ENCODE measurements around the gene MYO1E. TPM values are rescaled to one million over a fixed set of nuclear protein-coding genes. Genes with fewer than 3 reads are reported as not detected.

The MYO1E gene
- polyA plus RNA-seq, 1 donor from 2014 or later = 0.38 TPM

DNA sequence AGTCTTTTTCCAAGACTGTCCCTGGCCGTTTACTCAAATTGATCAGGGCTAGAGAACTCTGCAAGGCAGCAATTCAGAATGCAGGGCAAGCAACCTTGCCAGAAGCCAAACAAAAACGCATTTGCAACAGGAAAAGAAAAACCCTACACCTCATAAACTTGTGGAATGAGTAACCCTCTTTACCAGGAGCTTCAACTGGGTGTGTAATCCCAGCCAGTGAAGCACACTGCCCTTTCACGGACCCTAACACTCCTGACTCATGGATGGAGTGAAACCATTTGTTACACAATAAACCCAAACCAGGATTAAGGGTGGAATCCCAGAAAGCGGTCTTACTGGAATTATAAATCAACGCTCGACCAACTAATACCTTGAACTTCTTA is 180.8 kb downstream of the MYO1E start:
- Histone ChIP-seq H3F3A (ENCODE audit: insufficient read depth, low read length, poor library complexity, severe bottlenecking) (no peaks in the 10 kb centered on the region), H4K20me1 (ENCODE audit: insufficient read depth) (no peaks in the 10 kb centered on the region), H3K36me3 (ENCODE audit: insufficient read depth, low read length) (no peaks in the 10 kb centered on the region), H3K27me3 (ENCODE audit: insufficient read depth, low read depth, low read length) (no peaks in the 10 kb centered on the region), H3K79me2 (replicated peaks; ENCODE audit: insufficient read depth, low read length) (no peaks in the 10 kb centered on the region), H3K9me3 (ENCODE audit: low read length) (no peaks in the 10 kb centered on the region), H3K4me3 (ENCODE audit: low read length) (no peak overlapping the region), H3K9ac (ENCODE audit: low read length) (no peak overlapping the region), H3K27ac (ENCODE audit: low read length) (no peak overlapping the region), H3K4me2 (ENCODE audit: low read length) (no peak overlapping the region), H3K9me2 (ENCODE audit: insufficient read depth, low read length) (no peaks in the 10 kb centered on the region), H2AFZ (ENCODE audit: low read depth, low read length) (no peak overlapping the region)
- TF ChIP-seq, protein P1, sequence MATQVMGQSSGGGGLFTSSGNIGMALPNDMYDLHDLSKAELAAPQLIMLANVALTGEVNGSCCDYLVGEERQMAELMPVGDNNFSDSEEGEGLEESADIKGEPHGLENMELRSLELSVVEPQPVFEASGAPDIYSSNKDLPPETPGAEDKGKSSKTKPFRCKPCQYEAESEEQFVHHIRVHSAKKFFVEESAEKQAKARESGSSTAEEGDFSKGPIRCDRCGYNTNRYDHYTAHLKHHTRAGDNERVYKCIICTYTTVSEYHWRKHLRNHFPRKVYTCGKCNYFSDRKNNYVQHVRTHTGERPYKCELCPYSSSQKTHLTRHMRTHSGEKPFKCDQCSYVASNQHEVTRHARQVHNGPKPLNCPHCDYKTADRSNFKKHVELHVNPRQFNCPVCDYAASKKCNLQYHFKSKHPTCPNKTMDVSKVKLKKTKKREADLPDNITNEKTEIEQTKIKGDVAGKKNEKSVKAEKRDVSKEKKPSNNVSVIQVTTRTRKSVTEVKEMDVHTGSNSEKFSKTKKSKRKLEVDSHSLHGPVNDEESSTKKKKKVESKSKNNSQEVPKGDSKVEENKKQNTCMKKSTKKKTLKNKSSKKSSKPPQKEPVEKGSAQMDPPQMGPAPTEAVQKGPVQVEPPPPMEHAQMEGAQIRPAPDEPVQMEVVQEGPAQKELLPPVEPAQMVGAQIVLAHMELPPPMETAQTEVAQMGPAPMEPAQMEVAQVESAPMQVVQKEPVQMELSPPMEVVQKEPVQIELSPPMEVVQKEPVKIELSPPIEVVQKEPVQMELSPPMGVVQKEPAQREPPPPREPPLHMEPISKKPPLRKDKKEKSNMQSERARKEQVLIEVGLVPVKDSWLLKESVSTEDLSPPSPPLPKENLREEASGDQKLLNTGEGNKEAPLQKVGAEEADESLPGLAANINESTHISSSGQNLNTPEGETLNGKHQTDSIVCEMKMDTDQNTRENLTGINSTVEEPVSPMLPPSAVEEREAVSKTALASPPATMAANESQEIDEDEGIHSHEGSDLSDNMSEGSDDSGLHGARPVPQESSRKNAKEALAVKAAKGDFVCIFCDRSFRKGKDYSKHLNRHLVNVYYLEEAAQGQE (IDR thresholded peaks at IDR 0.05; ENCODE audit: borderline replicate concordance) = no peak
- TF ChIP-seq POLR2AphosphoS5 (IDR thresholded peaks at IDR 0.05) (no peak), MXI1 (conservative IDR thresholded peaks at IDR 0.05; ENCODE audit: poor library complexity, severe bottlenecking) (no peak), SMC3 (conservative IDR thresholded peaks at IDR 0.05; ENCODE audit: poor library complexity) (no peak), EP300 (conservative IDR thresholded peaks at IDR 0.05; ENCODE audit: poor library complexity, severe bottlenecking) (no peak), EZH2 (IDR thresholded peaks at IDR 0.05; ENCODE audit: borderline replicate concordance, insufficient read depth, low read length, poor library complexity, severe bottlenecking) (no peak), TAF1 (IDR thresholded peaks at IDR 0.05; ENCODE audit: low read depth) (no peak), RAD21 (conservative IDR thresholded peaks at IDR 0.05) (no peak)
- TF ChIP-seq, protein P2, sequence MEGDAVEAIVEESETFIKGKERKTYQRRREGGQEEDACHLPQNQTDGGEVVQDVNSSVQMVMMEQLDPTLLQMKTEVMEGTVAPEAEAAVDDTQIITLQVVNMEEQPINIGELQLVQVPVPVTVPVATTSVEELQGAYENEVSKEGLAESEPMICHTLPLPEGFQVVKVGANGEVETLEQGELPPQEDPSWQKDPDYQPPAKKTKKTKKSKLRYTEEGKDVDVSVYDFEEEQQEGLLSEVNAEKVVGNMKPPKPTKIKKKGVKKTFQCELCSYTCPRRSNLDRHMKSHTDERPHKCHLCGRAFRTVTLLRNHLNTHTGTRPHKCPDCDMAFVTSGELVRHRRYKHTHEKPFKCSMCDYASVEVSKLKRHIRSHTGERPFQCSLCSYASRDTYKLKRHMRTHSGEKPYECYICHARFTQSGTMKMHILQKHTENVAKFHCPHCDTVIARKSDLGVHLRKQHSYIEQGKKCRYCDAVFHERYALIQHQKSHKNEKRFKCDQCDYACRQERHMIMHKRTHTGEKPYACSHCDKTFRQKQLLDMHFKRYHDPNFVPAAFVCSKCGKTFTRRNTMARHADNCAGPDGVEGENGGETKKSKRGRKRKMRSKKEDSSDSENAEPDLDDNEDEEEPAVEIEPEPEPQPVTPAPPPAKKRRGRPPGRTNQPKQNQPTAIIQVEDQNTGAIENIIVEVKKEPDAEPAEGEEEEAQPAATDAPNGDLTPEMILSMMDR (IDR thresholded peaks at IDR 0.05; ENCODE audit: poor library complexity, severe bottlenecking) = no peak

GRCh38 chr15:59190291-59190690 is 182.4 kb downstream of the MYO1E start:
- Histone ChIP-seq H3K9me3 (ENCODE audit: low read length) (no peaks in the 10 kb centered on the region), H2AFZ (ENCODE audit: low read depth, low read length) (no peak overlapping the region), H4K20me1 (ENCODE audit: insufficient read depth) (no peaks in the 10 kb centered on the region), H3F3A (ENCODE audit: insufficient read depth, low read length, poor library complexity, severe bottlenecking) (no peaks in the 10 kb centered on the region), H3K27ac (ENCODE audit: low read length) (no peak overlapping the region), H3K9me2 (ENCODE audit: insufficient read depth, low read length) (no peaks in the 10 kb centered on the region), H3K27me3 (ENCODE audit: insufficient read depth, low read depth, low read length) (no peaks in the 10 kb centered on the region), H3K79me2 (replicated peaks; ENCODE audit: insufficient read depth, low read length) (no peaks in the 10 kb centered on the region), H3K4me3 (ENCODE audit: low read length) (no peak overlapping the region), H3K9ac (ENCODE audit: low read length) (no peak overlapping the region), H3K4me2 (ENCODE audit: low read length) (no peak overlapping the region), H3K36me3 (ENCODE audit: insufficient read depth, low read length) (no peaks in the 10 kb centered on the region)
- TF ChIP-seq EP300 (conservative IDR thresholded peaks at IDR 0.05; ENCODE audit: poor library complexity, severe bottlenecking) (no peak), POLR2AphosphoS5 (IDR thresholded peaks at IDR 0.05) (no peak), TAF1 (IDR thresholded peaks at IDR 0.05; ENCODE audit: low read depth) (no peak), MXI1 (conservative IDR thresholded peaks at IDR 0.05; ENCODE audit: poor library complexity, severe bottlenecking) (no peak), RAD21 (conservative IDR thresholded peaks at IDR 0.05) (no peak), EZH2 (IDR thresholded peaks at IDR 0.05; ENCODE audit: borderline replicate concordance, insufficient read depth, low read length, poor library complexity, severe bottlenecking) (no peak), SMC3 (conservative IDR thresholded peaks at IDR 0.05; ENCODE audit: poor library complexity) (no peak)
- TF ChIP-seq, protein P2 (IDR thresholded peaks at IDR 0.05; ENCODE audit: poor library complexity, severe bottlenecking) = no peak
- TF ChIP-seq, protein P1 (IDR thresholded peaks at IDR 0.05; ENCODE audit: borderline replicate concordance) = no peak
